Karpas-422 (cell line): ENCODE data around the gene BCKDHB. TPM values are rescaled to one million over a fixed set of nuclear protein-coding genes. Genes with fewer than 3 reads are reported as not detected.
"Not testable (repeated sequence)": the region's sequence is repeated elsewhere in the genome, so short reads cannot be mapped to it uniquely, and the experiment has no call there.

Experiments used
- DNase-seq: peaks from one replicate; pipeline ENCODE4 v3.0.0-alpha.2; 2015
- H2AFZ ChIP-seq: fragments of 200-600 bp; sonication (generic); 2 replicates; pipeline ENCODE4 v1.6.1; 2014; ENCODE audit warnings: antibody characterized with exemption, low read length, mixed read lengths
- H3K27ac ChIP-seq: fragments of 200-600 bp; sonication (generic); 2 replicates; pipeline ENCODE4 v1.5.1; 2014; ENCODE audit warnings: mild to moderate bottlenecking, low read length, moderate library complexity
- H3K27me3 ChIP-seq: fragments of 200-600 bp; sonication (generic); 2 replicates; pipeline ENCODE4 v1.6.1; 2014; ENCODE audit warnings: low read length, mixed read lengths
- H3K36me3 ChIP-seq: fragments of 200-600 bp; sonication (generic); 2 replicates; pipeline ENCODE4 v1.6.1; 2014; ENCODE audit warnings: low read length, mixed read lengths; ENCODE audit not compliant: insufficient read depth
- H3K4me1 ChIP-seq: fragments of 200-600 bp; sonication (generic); 2 replicates; pipeline ENCODE4 v1.6.1; 2014; ENCODE audit warnings: mild to moderate bottlenecking, low read length, mixed read lengths
- H3K4me2 ChIP-seq: fragments of 200-600 bp; sonication (generic); 2 replicates; pipeline ENCODE4 v1.6.1; 2014; ENCODE audit warnings: low read length, low read depth, mild to moderate bottlenecking; ENCODE audit not compliant: poor library complexity, severe bottlenecking
- H3K4me3 ChIP-seq: fragments of 200-600 bp; sonication (generic); 2 replicates; pipeline ENCODE4 v1.5.1; 2014; ENCODE audit warnings: mild to moderate bottlenecking, antibody characterized with exemption, low read length, mixed read lengths
- H3K79me2 ChIP-seq: fragments of 200-600 bp; sonication (generic); 2 replicates; pipeline ENCODE4 v1.6.1; 2014; ENCODE audit warnings: mild to moderate bottlenecking, low read length, mixed read lengths
- H3K9ac ChIP-seq: fragments of 200-600 bp; sonication (generic); 2 replicates; pipeline ENCODE4 v1.6.0; 2014; ENCODE audit warnings: low read length
- H3K9me2 ChIP-seq: fragments of 200-600 bp; sonication (generic), shearing (Covaris generic); replicated peaks from 2 replicates; pipeline ENCODE4 v1.6.0; 2014; ENCODE audit warnings: mild to moderate bottlenecking, low read length, moderate library complexity; ENCODE audit not compliant: insufficient read depth
- H3K9me3 ChIP-seq: fragments of 300-700, 200-600 bp; sonication (generic); 2 replicates; pipeline ENCODE4 v1.6.1; 2014; ENCODE audit warnings: low read length, mixed read lengths
- H4K20me1 ChIP-seq: fragments of 200-600 bp; sonication (generic); 2 replicates; pipeline ENCODE4 v1.6.1; 2014; ENCODE audit warnings: mild to moderate bottlenecking, antibody characterized with exemption, low read length, low read depth; ENCODE audit not compliant: insufficient read depth
- total RNA-seq: library from RNA; depleted of rRNA; stranded (reverse); fragments of >200 nt; shearing (Covaris generic); gene quantifications from 2 replicates; pipeline ENCODE4 v1.2.3, GENCODE V29; 2014; ENCODE audit warnings: low replicate concordance

BCKDHB gene
- total RNA-seq, 1 experiment from 2014 or later = 58.3 TPM

DNA sequence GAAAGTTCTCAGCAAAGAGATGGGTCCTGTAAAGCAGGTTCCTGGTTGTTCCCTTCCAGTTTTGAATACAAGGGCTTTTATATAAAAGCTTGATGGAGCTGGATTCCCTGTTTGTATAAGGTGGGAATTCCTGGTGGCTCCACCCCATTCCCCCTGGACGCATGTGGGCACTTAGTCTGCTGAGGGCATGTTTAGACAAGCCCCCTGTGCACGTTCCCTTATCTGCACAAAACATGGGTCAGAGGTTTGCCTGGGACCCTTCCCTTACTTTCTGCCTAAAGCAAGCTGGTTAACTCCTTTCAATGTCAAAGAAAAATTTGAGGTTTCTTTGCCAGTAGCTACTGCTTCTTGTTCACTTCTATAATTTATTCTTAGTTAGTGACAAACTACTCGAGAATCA is 181.1 kb downstream of the BCKDHB start:
- no peak overlapping the region for H3K27ac ChIP-seq
- H3K4me1 ChIP-seq = peaks cover 4% of the 10 kb centered on the region; the same call in 1 of the 2 replicates
- H3K36me3 ChIP-seq = no peaks in the 10 kb centered on the region
- H3K9me2 ChIP-seq = no peaks in the 10 kb centered on the region
- no peaks in the 10 kb centered on the region for H3K27me3 ChIP-seq
- no peaks in the 10 kb centered on the region; the same call in 1 of the 2 replicates for H3K9me3 ChIP-seq
- H3K9ac ChIP-seq = no peak overlapping the region
- no peak for DNase-seq
- no peak overlapping the region for H2AFZ ChIP-seq
- H3K79me2 ChIP-seq = peaks cover 5% of the 10 kb centered on the region; the same call in 1 of the 2 replicates
- no peak overlapping the region for H3K4me2 ChIP-seq
- H4K20me1 ChIP-seq = no peaks in the 10 kb centered on the region
- no peak overlapping the region for H3K4me3 ChIP-seq

DNA sequence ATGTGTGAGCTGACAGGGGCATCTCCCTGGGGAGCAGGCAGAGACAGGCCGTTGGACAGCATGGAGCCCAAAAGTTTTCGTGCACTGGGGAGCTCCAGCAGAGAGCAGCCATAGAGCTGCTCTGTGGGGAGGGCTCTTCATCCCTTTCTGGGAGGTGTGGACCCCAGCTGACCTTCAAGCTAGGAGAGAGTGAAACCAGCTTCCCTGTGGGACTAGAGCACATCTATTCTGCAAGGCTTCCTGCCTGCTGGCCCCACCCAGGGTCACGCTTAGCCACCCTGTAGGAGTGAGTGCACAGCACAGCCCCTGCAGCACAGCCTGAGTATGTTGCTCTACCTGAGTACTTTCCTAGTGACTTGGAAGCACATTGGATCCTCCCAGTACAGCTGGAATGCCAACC is 183.3 kb downstream of the BCKDHB start:
- no peaks in the 10 kb centered on the region for H3K36me3 ChIP-seq
- no peaks in the 10 kb centered on the region for H3K27me3 ChIP-seq
- H3K4me1 ChIP-seq = no peaks in the 10 kb centered on the region
- H3K9me2 ChIP-seq = no peaks in the 10 kb centered on the region
- H3K4me2 ChIP-seq = no peak overlapping the region
- no peak overlapping the region for H3K27ac ChIP-seq
- H3K9ac ChIP-seq = no peak overlapping the region
- no peak for DNase-seq
- no peak overlapping the region for H2AFZ ChIP-seq
- H3K4me3 ChIP-seq = no peak overlapping the region
- H3K79me2 ChIP-seq = no peaks in the 10 kb centered on the region
- H3K9me3 ChIP-seq = no peaks in the 10 kb centered on the region; the same call in 1 of the 2 replicates
- H4K20me1 ChIP-seq = no peaks in the 10 kb centered on the region

DNA sequence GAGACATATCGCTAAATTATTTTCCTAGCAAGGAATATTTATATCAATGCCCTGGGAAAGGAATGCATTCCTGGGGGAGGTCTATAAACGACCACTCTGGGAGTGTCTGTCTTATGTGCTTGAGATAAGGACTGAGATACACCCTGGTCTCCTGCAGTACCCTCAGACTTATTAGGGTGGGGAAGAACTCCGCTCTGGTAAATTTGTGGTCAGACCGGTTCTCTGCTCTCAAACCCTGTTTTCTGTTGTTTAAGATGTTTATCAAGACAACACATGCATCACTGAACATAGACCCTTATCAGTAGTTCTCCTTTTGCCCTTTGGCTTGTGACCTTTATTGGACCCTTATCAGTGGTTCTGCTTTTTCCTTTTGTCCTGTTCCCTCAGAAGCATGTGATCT is 188.1 kb downstream of the BCKDHB start:
- H3K9me2 ChIP-seq, H3K79me2 ChIP-seq, H3K4me1 ChIP-seq, H3K27ac ChIP-seq, H3K36me3 ChIP-seq, H3K4me2 ChIP-seq, H4K20me1 ChIP-seq, H3K4me3 ChIP-seq, H2AFZ ChIP-seq, DNase-seq, H3K9me3 ChIP-seq, H3K9ac ChIP-seq, H3K27me3 ChIP-seq: not testable (repeated sequence)

DNA sequence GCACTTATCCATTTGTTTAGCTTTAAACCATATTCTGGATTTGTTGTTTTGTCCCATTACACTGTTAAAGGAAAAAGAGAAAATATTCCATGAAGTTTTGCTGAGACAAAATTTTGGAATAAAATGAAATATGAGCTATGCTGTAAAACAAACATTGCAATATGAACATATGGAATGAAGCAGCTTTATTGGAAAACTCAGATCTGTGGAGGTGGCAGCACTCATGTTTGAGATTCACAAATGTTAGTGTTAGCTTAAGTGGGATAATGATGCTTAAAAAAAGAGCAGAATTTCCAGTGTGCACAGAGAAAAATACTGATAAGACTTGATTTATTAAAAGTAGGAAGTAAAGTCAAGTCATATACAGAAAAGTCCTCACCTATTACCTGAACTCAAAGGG is 196.2 kb downstream of the BCKDHB start:
- no peaks in the 10 kb centered on the region for H3K4me1 ChIP-seq
- no peaks in the 10 kb centered on the region for H3K9me3 ChIP-seq
- no peaks in the 10 kb centered on the region for H3K9me2 ChIP-seq
- no peak overlapping the region for H3K27ac ChIP-seq
- H2AFZ ChIP-seq = no peak overlapping the region
- no peak overlapping the region for H3K4me3 ChIP-seq
- H3K27me3 ChIP-seq = no peaks in the 10 kb centered on the region
- H3K36me3 ChIP-seq = no peaks in the 10 kb centered on the region
- no peaks in the 10 kb centered on the region for H4K20me1 ChIP-seq
- no peak overlapping the region for H3K9ac ChIP-seq
- H3K79me2 ChIP-seq = no peaks in the 10 kb centered on the region
- no peak for DNase-seq
- H3K4me2 ChIP-seq = no peak overlapping the region

DNA sequence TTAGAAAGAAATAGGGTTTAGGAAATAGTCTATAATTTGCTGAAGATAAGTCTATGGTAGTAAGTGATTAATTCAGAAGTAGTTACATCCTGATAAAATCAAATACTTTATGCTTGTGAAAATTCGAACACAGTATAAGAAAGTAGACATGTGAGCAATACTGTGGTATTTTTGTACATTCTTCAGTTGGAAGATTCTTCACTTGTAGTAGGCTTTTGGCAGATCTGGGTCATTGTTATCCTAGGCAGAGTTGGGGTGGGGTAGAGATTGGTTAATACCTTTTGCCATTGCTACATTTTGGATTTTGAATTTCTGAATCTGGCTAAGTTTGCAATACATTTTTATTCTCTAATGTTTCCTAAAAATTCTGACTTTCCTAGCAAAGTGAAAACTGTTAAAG is 197.5 kb downstream of the BCKDHB start:
- Histone ChIP-seq H4K20me1 (no peaks in the 10 kb centered on the region), H3K36me3 (no peaks in the 10 kb centered on the region), H3K9me3 (no peaks in the 10 kb centered on the region), H3K9me2 (no peaks in the 10 kb centered on the region), H3K27ac (no peak overlapping the region), H3K27me3 (no peaks in the 10 kb centered on the region), H3K79me2 (no peaks in the 10 kb centered on the region), H3K4me2 (no peak overlapping the region), H3K4me3 (no peak overlapping the region), H3K9ac (no peak overlapping the region), H3K4me1 (no peaks in the 10 kb centered on the region), H2AFZ (no peak overlapping the region)
- DNase-seq = no peak

DNA sequence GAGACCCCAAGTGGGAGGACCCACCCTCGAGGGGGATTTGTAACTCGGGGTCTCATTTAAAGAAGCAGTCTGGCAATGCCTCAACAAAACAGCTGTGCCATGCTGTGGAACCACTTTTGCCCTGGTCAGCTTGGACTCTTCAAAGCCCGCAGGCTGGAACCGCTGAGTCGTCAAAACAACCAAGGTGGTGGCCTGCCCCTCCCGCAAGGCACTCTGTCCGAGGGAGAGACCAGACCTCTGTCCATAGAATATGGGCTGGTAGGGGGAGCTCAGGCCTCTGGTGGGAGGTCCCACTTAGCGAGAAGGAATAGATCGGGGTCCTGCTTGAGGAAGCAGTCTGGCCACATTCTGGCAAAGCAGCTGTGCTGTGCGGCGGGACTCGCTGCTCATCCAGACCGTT is 208.1 kb downstream of the BCKDHB start:
- no peaks in the 10 kb centered on the region for H3K9me2 ChIP-seq
- no peaks in the 10 kb centered on the region for H3K27me3 ChIP-seq
- H3K4me3 ChIP-seq = no peak overlapping the region
- no peaks in the 10 kb centered on the region for H3K9me3 ChIP-seq
- no peak for DNase-seq
- no peaks in the 10 kb centered on the region for H4K20me1 ChIP-seq
- no peak overlapping the region for H3K9ac ChIP-seq
- H3K4me2 ChIP-seq = no peak overlapping the region
- peaks cover 4% of the 10 kb centered on the region for H3K79me2 ChIP-seq
- no peak overlapping the region for H2AFZ ChIP-seq
- no peaks in the 10 kb centered on the region for H3K4me1 ChIP-seq
- H3K36me3 ChIP-seq = no peaks in the 10 kb centered on the region
- no peak overlapping the region for H3K27ac ChIP-seq

DNA sequence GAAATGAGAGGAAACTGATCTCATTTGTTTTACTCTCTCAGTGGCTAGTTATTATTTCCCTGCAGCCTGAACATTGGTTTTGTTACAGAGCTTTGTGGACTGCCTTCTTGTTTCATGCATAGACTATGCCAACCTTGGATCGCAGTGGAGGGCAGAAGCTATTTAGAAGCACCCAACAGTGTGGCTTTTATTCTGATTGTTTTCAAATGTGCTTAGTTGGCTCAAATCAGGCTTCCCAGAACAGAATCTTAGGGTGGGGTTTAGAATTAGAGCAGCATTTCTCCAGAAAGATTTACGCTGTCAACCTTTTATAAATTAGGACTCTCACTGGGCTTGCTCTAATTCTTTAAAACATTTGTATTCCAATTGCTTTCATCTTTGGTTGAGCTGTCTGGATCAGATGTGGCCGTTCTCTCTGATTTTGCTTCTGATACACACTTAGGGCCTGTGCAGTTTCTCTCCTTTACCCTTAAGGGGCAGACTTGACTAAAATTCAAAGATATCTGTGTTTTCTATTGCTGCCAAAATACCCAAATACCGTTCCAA is 210.3 kb downstream of the BCKDHB start:
- Histone ChIP-seq H3K9me2 (no peaks in the 10 kb centered on the region), H3K27ac (no peak overlapping the region), H3K4me1 (no peaks in the 10 kb centered on the region), H3K4me2 (no peak overlapping the region), H3K4me3 (no peak overlapping the region), H3K9ac (no peak overlapping the region), H2AFZ (no peak overlapping the region), H3K27me3 (no peaks in the 10 kb centered on the region), H3K9me3 (no peaks in the 10 kb centered on the region), H4K20me1 (no peaks in the 10 kb centered on the region), H3K36me3 (no peaks in the 10 kb centered on the region), H3K79me2 (peaks cover 4% of the 10 kb centered on the region)
- DNase-seq = no peak

DNA sequence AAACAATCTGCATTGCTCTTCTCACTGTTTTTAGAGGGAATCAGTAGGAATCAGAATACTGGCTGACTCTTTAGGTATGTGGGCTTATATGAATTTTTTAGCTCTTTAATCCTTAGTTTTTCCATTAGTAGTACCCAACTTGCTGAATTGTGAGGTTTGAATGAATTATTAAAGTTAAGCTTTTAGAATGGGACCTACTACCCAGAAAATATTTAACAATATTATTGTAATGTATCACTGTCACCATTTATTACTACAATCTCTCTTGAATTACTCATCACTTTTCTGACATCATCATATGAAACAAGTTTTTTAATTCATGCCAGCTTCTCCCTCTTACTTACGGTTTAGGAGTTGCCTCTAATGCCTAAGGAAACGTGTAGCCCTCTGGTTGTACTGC is 212.7 kb downstream of the BCKDHB start:
- H3K27ac ChIP-seq = no peak overlapping the region
- H3K9ac ChIP-seq = no peak overlapping the region
- H3K27me3 ChIP-seq = no peaks in the 10 kb centered on the region
- H2AFZ ChIP-seq = no peak overlapping the region
- peaks cover 2% of the 10 kb centered on the region; the same call in 1 of the 2 replicates for H3K79me2 ChIP-seq
- no peaks in the 10 kb centered on the region for H3K4me1 ChIP-seq
- no peak for DNase-seq
- no peaks in the 10 kb centered on the region for H3K9me2 ChIP-seq
- no peaks in the 10 kb centered on the region for H3K9me3 ChIP-seq
- no peak overlapping the region for H3K4me3 ChIP-seq
- H4K20me1 ChIP-seq = no peaks in the 10 kb centered on the region
- no peak overlapping the region for H3K4me2 ChIP-seq
- no peaks in the 10 kb centered on the region for H3K36me3 ChIP-seq

DNA sequence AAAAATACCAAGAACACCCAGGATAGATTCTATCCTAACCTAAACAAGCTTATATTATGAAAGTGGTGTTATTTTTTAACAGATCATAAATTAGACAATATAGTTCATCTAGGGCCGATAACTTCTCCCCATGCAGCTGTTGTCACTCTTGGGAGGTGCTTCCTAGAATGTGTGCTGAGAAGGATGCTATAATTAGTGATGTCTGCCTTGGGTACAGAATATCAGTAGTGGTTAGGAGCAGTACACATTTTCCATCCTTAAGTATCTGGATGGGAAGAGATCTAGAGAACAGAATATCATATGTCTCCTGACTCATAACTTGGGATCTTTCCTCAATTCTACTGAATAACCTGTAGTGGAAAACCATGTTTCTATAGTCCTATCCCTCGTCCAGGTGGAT is 214.5 kb downstream of the BCKDHB start:
- Histone ChIP-seq H3K27me3 (no peaks in the 10 kb centered on the region), H3K4me1 (no peaks in the 10 kb centered on the region), H4K20me1 (no peaks in the 10 kb centered on the region), H3K4me2 (no peak overlapping the region), H3K27ac (no peak overlapping the region), H3K9me3 (no peaks in the 10 kb centered on the region), H3K9ac (no peak overlapping the region), H3K79me2 (no peaks in the 10 kb centered on the region), H3K9me2 (no peaks in the 10 kb centered on the region), H2AFZ (no peak overlapping the region), H3K4me3 (no peak overlapping the region), H3K36me3 (no peaks in the 10 kb centered on the region)
- DNase-seq = no peak
